GM21390 (cell line): ENCODE measurements around the gene AP5S1.

Experiments used
- ATAC-seq: cut with Tn5 transposase; IDR thresholded peaks from one replicate; pipeline ENCODE4 v1.9.1; 2021; ENCODE audit not compliant: unreplicated experiment

AP5S1 gene

GRCh38 chr20:3873507-3873906 is 53.2 kb downstream of the AP5S1 start:
- no peak for ATAC-seq

GRCh38 chr20:3874194-3874844 is 54.0 kb downstream of the AP5S1 start:
- no peak for ATAC-seq

- no peak for ATAC-seq
Measured at GRCh38 chr20:3875378-3875974, 55.1 kb downstream of the AP5S1 start.

GRCh38 chr20:3876000-3876399 is 55.7 kb downstream of the AP5S1 start:
- no peak for ATAC-seq

- ATAC-seq: no peak
Measured at GRCh38 chr20:3876676-3877075, 56.3 kb downstream of the AP5S1 start.
